Astrocyte (in vitro differentiated cells and primary cell): Measurements from ENCODE around the gene CLCN6. TPM values are rescaled to one million over a fixed set of nuclear protein-coding genes. Genes with fewer than 3 reads are reported as not detected.

ENCODE experiments used
- DNase-seq: peaks from one replicate; pipeline ENCODE4 v3.0.0-alpha.2; 2010; ENCODE audit warnings: low read depth
- FAIRE-seq: peaks from 2 replicates; lab custom pipeline; 2011; peaks lifted over from hg19 to GRCh38; lab: Jason Lieb, UNC
- H2AFZ ChIP-seq: 2 replicates; pipeline ENCODE4 v1.6.0; 2012; ENCODE audit warnings: low read depth, low read length, inconsistent platforms
- H3K27ac ChIP-seq: 2 replicates; pipeline ENCODE4 v1.5.1; 2011; ENCODE audit warnings: low read depth, low read length, inconsistent platforms
- H3K27me3 ChIP-seq: 2 replicates; pipeline ENCODE4 v1.6.0; 2011; ENCODE audit warnings: low read length, inconsistent platforms; ENCODE audit not compliant: insufficient read depth
- H3K36me3 ChIP-seq: 2 replicates; pipeline ENCODE4 v1.5.1; 2011; ENCODE audit warnings: low read length, inconsistent platforms; ENCODE audit not compliant: insufficient read depth
- H3K4me1 ChIP-seq: 2 replicates; pipeline ENCODE4 v1.5.1; 2011; ENCODE audit warnings: low read length, inconsistent platforms; ENCODE audit not compliant: insufficient read depth
- H3K4me2 ChIP-seq: 2 replicates; pipeline ENCODE4 v1.6.0; 2012; ENCODE audit warnings: low read length, inconsistent platforms
- H3K4me3 ChIP-seq: 2 replicates; pipeline ENCODE4 v1.5.1; 2011; ENCODE audit warnings: low read depth, mild to moderate bottlenecking, low read length, inconsistent platforms; ENCODE audit not compliant: insufficient read depth
- H3K79me2 ChIP-seq: 2 replicates; pipeline ENCODE4 v1.6.0; 2012; ENCODE audit warnings: mild to moderate bottlenecking, low read length, inconsistent platforms; ENCODE audit not compliant: insufficient read depth
- H3K9ac ChIP-seq: 2 replicates; pipeline ENCODE4 v1.6.0; 2012; ENCODE audit warnings: mild to moderate bottlenecking, low read length, inconsistent platforms
- H3K9me3 ChIP-seq: 2 replicates; pipeline ENCODE4 v1.5.1; 2012; ENCODE audit warnings: low read depth, mild to moderate bottlenecking, low read length, inconsistent platforms; ENCODE audit not compliant: insufficient read depth
- H4K20me1 ChIP-seq: 2 replicates; pipeline ENCODE4 v1.6.0; 2012; ENCODE audit warnings: low read length, inconsistent platforms; ENCODE audit not compliant: insufficient read depth
- H3K27ac Mint-ChIP-seq: one replicate; pipeline ENCODE4 v1.8.0; 2021; ENCODE audit warnings: mild to moderate bottlenecking, mixed read lengths; ENCODE audit not compliant: unreplicated experiment
- H3K27me3 Mint-ChIP-seq: one replicate; pipeline ENCODE4 v1.8.0; 2021; ENCODE audit warnings: low read depth, mixed read lengths; ENCODE audit not compliant: unreplicated experiment
- H3K36me3 Mint-ChIP-seq: one replicate; pipeline ENCODE4 v1.8.0; 2021; ENCODE audit warnings: low read depth, mixed read lengths; ENCODE audit not compliant: unreplicated experiment
- H3K4me1 Mint-ChIP-seq: one replicate; pipeline ENCODE4 v1.8.0; 2021; ENCODE audit warnings: low read depth, mixed read lengths; ENCODE audit not compliant: unreplicated experiment
- H3K4me3 Mint-ChIP-seq: one replicate; pipeline ENCODE4 v1.8.0; 2021; ENCODE audit warnings: mild to moderate bottlenecking, moderate library complexity, mixed read lengths; ENCODE audit not compliant: unreplicated experiment
- H3K9me3 Mint-ChIP-seq: one replicate; pipeline ENCODE4 v1.8.0; 2021; ENCODE audit warnings: mild to moderate bottlenecking, mixed read lengths; ENCODE audit not compliant: unreplicated experiment
- EZH2 ChIP-seq: IDR thresholded peaks from 2 replicates; pipeline ENCODE4 v1.6.1; 2012; ENCODE audit warnings: mild to moderate bottlenecking, low read length, inconsistent platforms; ENCODE audit not compliant: insufficient read depth
- total RNA-seq: library from RNA; stranded (reverse); gene quantifications from 2 replicates; pipeline ENCODE4 v1.2.1, GENCODE V29; 2021
- TF ChIP-seq, protein P1 (sequence below): IDR thresholded peaks from 2 replicates; pipeline ENCODE4 v1.5.1; 2011; ENCODE audit warnings: low read depth, mild to moderate bottlenecking, inconsistent platforms, low read length, moderate library complexity; ENCODE audit not compliant: insufficient read depth

Gene CLCN6
- total RNA-seq, 1 donor from 2014 or later = 22.4 TPM

DNA sequence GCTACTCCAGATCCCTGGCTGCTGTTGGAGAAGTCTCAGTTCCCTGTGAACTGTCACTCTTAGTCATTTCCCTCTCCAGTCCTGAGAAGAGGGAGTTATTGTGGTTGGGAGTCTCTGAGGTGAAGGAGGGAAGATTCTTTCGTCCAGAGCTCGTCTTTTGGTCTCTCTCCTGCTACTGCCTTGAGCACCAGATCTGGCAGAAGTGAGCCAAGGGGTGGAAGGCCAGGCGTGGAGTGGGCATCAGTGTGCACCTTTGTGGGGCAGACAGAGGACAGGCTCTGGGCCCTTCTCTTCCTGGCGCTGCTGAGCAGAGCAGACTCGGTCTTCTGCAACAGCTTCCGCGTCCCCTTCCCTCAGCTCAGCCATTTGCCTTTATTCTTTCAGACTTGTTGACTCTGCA is 19.1 kb downstream of the CLCN6 start:
- H3K36me3 ChIP-seq = peaks cover 32% of the 10 kb centered on the region

DNA sequence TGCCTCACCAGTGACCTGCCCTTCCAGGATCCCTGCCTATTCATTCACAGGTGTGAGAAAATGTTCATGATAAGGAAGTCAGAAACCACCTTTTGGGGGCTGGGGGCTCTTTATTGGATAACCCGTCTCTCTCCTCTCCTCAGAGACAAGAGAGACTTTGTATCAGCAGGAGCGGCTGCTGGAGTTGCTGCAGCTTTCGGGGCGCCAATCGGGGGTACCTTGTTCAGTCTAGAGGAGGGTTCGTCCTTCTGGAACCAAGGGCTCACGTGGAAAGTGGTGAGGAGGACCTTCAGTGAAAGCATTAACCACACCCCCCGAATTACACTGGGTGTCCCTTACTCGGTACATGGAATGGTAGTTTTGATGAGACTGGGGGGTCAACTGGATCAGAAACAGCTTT is 21.0 kb downstream of the CLCN6 start:
- H3K36me3 Mint-ChIP-seq = peaks cover 35% of the 10 kb centered on the region
- H3K27ac Mint-ChIP-seq = no peak overlapping the region
- no peak for DNase-seq
- no peaks in the 10 kb centered on the region for H3K9me3 Mint-ChIP-seq
- FAIRE-seq = no peak
- H3K4me1 Mint-ChIP-seq = peaks cover 9% of the 10 kb centered on the region
- Histone ChIP-seq H3K9ac (no peak overlapping the region), H3K9me3 (no peaks in the 10 kb centered on the region), H3K4me2 (no peak overlapping the region), H3K4me1 (peaks cover 8% of the 10 kb centered on the region), H2AFZ (no peak overlapping the region), H4K20me1 (peaks cover 14% of the 10 kb centered on the region), H3K27me3 (no peaks in the 10 kb centered on the region), H3K27ac (no peak overlapping the region), H3K4me3 (no peak overlapping the region), H3K36me3 (peaks cover 33% of the 10 kb centered on the region), H3K79me2 (no peaks in the 10 kb centered on the region)
- no peak overlapping the region for H3K4me3 Mint-ChIP-seq
- TF ChIP-seq EZH2 = no peak
- TF ChIP-seq, protein P1, sequence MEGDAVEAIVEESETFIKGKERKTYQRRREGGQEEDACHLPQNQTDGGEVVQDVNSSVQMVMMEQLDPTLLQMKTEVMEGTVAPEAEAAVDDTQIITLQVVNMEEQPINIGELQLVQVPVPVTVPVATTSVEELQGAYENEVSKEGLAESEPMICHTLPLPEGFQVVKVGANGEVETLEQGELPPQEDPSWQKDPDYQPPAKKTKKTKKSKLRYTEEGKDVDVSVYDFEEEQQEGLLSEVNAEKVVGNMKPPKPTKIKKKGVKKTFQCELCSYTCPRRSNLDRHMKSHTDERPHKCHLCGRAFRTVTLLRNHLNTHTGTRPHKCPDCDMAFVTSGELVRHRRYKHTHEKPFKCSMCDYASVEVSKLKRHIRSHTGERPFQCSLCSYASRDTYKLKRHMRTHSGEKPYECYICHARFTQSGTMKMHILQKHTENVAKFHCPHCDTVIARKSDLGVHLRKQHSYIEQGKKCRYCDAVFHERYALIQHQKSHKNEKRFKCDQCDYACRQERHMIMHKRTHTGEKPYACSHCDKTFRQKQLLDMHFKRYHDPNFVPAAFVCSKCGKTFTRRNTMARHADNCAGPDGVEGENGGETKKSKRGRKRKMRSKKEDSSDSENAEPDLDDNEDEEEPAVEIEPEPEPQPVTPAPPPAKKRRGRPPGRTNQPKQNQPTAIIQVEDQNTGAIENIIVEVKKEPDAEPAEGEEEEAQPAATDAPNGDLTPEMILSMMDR = no peak
- H3K27me3 Mint-ChIP-seq = no peaks in the 10 kb centered on the region

More for the DNA sequence above, 19.1 kb downstream of the CLCN6 start:
- Histone ChIP-seq H3K4me1 (peaks cover 12% of the 10 kb centered on the region), H3K27ac (no peak overlapping the region), H4K20me1 (peaks cover 11% of the 10 kb centered on the region), H3K9ac (no peak overlapping the region), H3K9me3 (no peaks in the 10 kb centered on the region), H3K79me2 (no peaks in the 10 kb centered on the region), H2AFZ (no peak overlapping the region), H3K4me2 (no peak overlapping the region), H3K4me3 (no peak overlapping the region), H3K27me3 (no peaks in the 10 kb centered on the region)
- Mint-ChIP-seq H3K27me3 (no peaks in the 10 kb centered on the region), H3K9me3 (no peaks in the 10 kb centered on the region), H3K36me3 (peaks cover 35% of the 10 kb centered on the region), H3K27ac (no peak overlapping the region), H3K4me1 (peaks cover 17% of the 10 kb centered on the region), H3K4me3 (no peak overlapping the region)
- no peak for TF ChIP-seq EZH2
- TF ChIP-seq, protein P1 = no peak
- FAIRE-seq = no peak
- DNase-seq = no peak

DNA sequence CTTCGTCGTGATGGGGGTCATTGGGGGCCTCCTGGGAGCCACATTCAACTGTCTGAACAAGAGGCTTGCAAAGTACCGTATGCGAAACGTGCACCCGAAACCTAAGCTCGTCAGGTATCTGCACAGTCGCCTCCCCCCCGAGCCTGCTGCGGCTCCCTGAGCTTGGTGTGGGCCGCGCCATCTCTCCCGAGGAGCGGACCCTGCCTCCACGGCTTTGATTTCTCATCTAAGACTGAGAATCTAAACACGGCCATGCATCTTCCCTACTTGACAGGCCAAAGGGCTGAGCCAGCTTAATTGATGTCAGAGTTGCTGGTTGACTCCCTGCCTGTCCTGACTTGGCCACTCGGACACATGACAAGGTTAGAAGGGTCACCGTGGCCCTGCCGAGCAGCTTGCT is 22.5 kb downstream of the CLCN6 start:
- Mint-ChIP-seq H3K4me3 (no peak overlapping the region), H3K4me1 (peaks cover 9% of the 10 kb centered on the region), H3K36me3 (peaks cover 37% of the 10 kb centered on the region), H3K9me3 (no peaks in the 10 kb centered on the region), H3K27me3 (no peaks in the 10 kb centered on the region), H3K27ac (peak overlapping the region; percentile 26)
- Histone ChIP-seq H3K4me3 (no peak overlapping the region), H3K4me1 (no peaks in the 10 kb centered on the region), H3K9ac (no peak overlapping the region), H3K27ac (no peak overlapping the region), H3K4me2 (no peak overlapping the region), H3K27me3 (no peaks in the 10 kb centered on the region), H2AFZ (no peak overlapping the region), H3K36me3 (peaks cover 45% of the 10 kb centered on the region), H4K20me1 (peaks cover 24% of the 10 kb centered on the region), H3K79me2 (no peaks in the 10 kb centered on the region), H3K9me3 (no peaks in the 10 kb centered on the region)
- FAIRE-seq = no peak
- TF ChIP-seq, protein P1 = no peak
- TF ChIP-seq EZH2 = no peak
- no peak for DNase-seq
